OCI-LY1 (cell line): ENCODE results near the gene LRP8.

Source experiments
- H2AFZ ChIP-seq: fragments of 200-600 bp; sonication (generic), shearing (Covaris generic); 2 replicates; pipeline ENCODE4 v1.6.0; 2014; ENCODE audit warnings: antibody characterized with exemption, mild to moderate bottlenecking, low read length
- H3F3A ChIP-seq: fragments of 200-600 bp; sonication (generic), shearing (Covaris generic); 2 replicates; pipeline ENCODE4 v1.6.0; 2014; ENCODE audit warnings: mild to moderate bottlenecking, antibody characterized with exemption, low read length, moderate library complexity; ENCODE audit not compliant: insufficient read depth
- H3K27ac ChIP-seq: fragments of 200-600 bp; sonication (generic); 2 replicates; pipeline ENCODE4 v1.5.1; 2014; ENCODE audit warnings: low read length, mixed run types, mild to moderate bottlenecking, low read depth; ENCODE audit not compliant: poor library complexity, severe bottlenecking
- H3K27me3 ChIP-seq: fragments of 200-600 bp; sonication (generic); 2 replicates; pipeline ENCODE4 v1.6.0; 2014; ENCODE audit warnings: antibody characterized with exemption, mild to moderate bottlenecking, low read length, moderate library complexity; ENCODE audit not compliant: insufficient read depth
- H3K36me3 ChIP-seq: fragments of 200-600 bp; sonication (generic); 2 replicates; pipeline ENCODE4 v1.6.1; 2014; ENCODE audit warnings: mild to moderate bottlenecking, antibody characterized with exemption, low read length, moderate library complexity, mixed read lengths; ENCODE audit not compliant: insufficient read depth
- H3K4me1 ChIP-seq: fragments of 200-600 bp; sonication (generic); 2 replicates; pipeline ENCODE4 v1.5.1; 2014; ENCODE audit warnings: mild to moderate bottlenecking, low read length, moderate library complexity; ENCODE audit not compliant: insufficient read depth, severe bottlenecking
- H3K4me2 ChIP-seq: fragments of 200-600 bp; sonication (generic), shearing (Covaris generic); 2 replicates; pipeline ENCODE4 v1.6.1; 2014; ENCODE audit warnings: low read length
- H3K4me3 ChIP-seq: fragments of 200-600 bp; sonication (generic); 2 replicates; pipeline ENCODE4 v1.5.1; 2014; ENCODE audit warnings: low read length, low read depth, mild to moderate bottlenecking, mixed read lengths; ENCODE audit not compliant: poor library complexity, severe bottlenecking
- H3K79me2 ChIP-seq: fragments of 200-600 bp; shearing (Covaris generic); 2 replicates; pipeline ENCODE4 v1.6.1; 2016; ENCODE audit warnings: mixed run types, low read length, mixed read lengths; ENCODE audit not compliant: insufficient read depth
- H3K9ac ChIP-seq: fragments of 200-600 bp; sonication (generic), shearing (Covaris generic); 2 replicates; pipeline ENCODE4 v1.6.1; 2014; ENCODE audit warnings: mild to moderate bottlenecking, low read length, mixed read lengths
- H3K9me2 ChIP-seq: fragments of 200-600 bp; sonication (generic), shearing (Covaris generic); 2 replicates; pipeline ENCODE4 v1.6.1; 2014; ENCODE audit warnings: low read depth, mild to moderate bottlenecking, low read length, mixed read lengths
- H3K9me3 ChIP-seq: fragments of 200-600 bp; shearing (Covaris generic); 2 replicates; pipeline ENCODE4 v1.6.1; 2014; ENCODE audit warnings: low read length, mixed read lengths
- H4K20me1 ChIP-seq: fragments of 200-600 bp; sonication (generic), shearing (Covaris generic); 2 replicates; pipeline ENCODE4 v1.6.0; 2016; ENCODE audit warnings: mild to moderate bottlenecking, low read length; ENCODE audit not compliant: insufficient read depth
- EZH2 ChIP-seq: fragments of 200-600 bp; sonication (generic), shearing (Covaris generic); IDR thresholded peaks from 2 replicates; pipeline ENCODE4 v1.8.0; 2017; ENCODE audit warnings: borderline replicate concordance, mixed run types, mild to moderate bottlenecking, antibody characterized with exemption, low read length, moderate library complexity, mixed read lengths
- TF ChIP-seq, protein P1 (sequence below): fragments of 200-600 bp; sonication (generic), shearing (Covaris generic); IDR thresholded peaks from 2 replicates; pipeline ENCODE4 v1.5.1; 2017; ENCODE audit warnings: mild to moderate bottlenecking, antibody characterized with exemption, low read length, moderate library complexity, mixed read lengths

LRP8 gene

DNA sequence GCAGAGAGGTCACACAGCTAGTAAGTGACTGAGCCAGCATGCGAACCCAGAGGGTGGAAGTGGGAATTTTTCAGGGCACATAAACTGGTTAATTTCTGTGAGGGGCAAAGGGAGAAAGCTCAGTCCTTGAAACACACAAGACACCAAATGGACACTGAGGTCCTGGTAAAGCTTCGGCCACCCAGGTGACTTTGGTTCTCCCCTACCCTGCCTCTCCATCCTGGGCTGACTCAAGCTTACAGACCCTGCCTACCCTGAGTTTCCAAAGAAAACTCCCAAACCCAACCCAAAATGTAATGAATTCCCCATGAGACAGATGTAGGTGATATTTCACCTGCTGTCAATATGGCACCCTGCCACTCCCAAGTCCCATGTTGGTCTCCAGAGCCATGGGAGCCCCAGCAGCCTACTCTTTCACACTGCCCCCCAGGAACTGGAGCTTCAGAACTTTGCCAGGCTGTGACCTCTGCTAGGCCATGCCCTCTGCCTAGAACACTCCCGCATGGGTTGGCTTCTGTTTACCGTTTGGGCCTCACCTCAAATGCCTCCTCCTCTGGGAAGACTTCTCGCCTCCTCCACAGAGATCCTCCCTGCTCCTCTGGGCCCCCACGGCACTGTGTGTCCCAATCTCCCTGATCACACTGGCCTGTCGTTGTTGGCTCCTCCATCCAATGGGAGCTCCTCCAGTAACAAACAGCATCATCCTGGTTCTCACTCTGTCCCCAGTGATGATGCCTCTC is 3.7 kb upstream of the LRP8 start:
- H3K4me1 ChIP-seq = peaks cover 22% of the 10 kb centered on the region
- H3K9ac ChIP-seq = no peak overlapping the region
- H3K36me3 ChIP-seq = peaks cover 8% of the 10 kb centered on the region
- no peak overlapping the region for H3K4me2 ChIP-seq
- H3K27ac ChIP-seq = no peak overlapping the region
- H3K27me3 ChIP-seq = no peaks in the 10 kb centered on the region
- H3K4me3 ChIP-seq = no peak overlapping the region
- H3F3A ChIP-seq = no peaks in the 10 kb centered on the region
- TF ChIP-seq, protein P1, sequence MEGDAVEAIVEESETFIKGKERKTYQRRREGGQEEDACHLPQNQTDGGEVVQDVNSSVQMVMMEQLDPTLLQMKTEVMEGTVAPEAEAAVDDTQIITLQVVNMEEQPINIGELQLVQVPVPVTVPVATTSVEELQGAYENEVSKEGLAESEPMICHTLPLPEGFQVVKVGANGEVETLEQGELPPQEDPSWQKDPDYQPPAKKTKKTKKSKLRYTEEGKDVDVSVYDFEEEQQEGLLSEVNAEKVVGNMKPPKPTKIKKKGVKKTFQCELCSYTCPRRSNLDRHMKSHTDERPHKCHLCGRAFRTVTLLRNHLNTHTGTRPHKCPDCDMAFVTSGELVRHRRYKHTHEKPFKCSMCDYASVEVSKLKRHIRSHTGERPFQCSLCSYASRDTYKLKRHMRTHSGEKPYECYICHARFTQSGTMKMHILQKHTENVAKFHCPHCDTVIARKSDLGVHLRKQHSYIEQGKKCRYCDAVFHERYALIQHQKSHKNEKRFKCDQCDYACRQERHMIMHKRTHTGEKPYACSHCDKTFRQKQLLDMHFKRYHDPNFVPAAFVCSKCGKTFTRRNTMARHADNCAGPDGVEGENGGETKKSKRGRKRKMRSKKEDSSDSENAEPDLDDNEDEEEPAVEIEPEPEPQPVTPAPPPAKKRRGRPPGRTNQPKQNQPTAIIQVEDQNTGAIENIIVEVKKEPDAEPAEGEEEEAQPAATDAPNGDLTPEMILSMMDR = no peak
- no peak for TF ChIP-seq EZH2
- H3K9me2 ChIP-seq = no peaks in the 10 kb centered on the region
- H3K9me3 ChIP-seq = no peaks in the 10 kb centered on the region
- no peaks in the 10 kb centered on the region for H3K79me2 ChIP-seq
- H4K20me1 ChIP-seq = no peaks in the 10 kb centered on the region
- no peak overlapping the region for H2AFZ ChIP-seq

DNA sequence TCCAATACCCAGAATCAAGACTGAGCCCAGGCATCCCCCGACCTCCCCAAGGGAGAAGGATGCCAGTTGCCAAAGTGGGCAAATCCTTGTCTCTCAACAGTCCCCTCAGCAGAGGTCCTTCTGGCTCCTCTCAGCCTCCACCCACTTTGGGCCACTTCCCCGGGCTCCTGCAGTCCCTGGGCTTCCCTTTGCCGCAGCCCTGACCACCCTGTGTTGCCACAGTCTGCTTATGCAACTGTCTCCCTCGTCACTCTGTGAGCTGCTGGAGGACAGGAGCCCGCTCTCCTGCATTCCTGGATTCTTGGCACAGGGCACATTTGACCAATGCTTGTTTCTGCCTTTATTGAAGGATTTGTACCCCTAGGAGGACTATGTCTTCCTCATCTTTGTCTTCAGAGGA is 2.9 kb upstream of the LRP8 start:
- H3K4me2 ChIP-seq = no peak overlapping the region
- peaks cover 2% of the 10 kb centered on the region for H3K36me3 ChIP-seq
- no peaks in the 10 kb centered on the region for H3K9me3 ChIP-seq
- no peak overlapping the region for H3K9ac ChIP-seq
- no peak overlapping the region for H2AFZ ChIP-seq
- H3K4me1 ChIP-seq = peaks cover 24% of the 10 kb centered on the region
- no peaks in the 10 kb centered on the region for H3K9me2 ChIP-seq
- H3K27ac ChIP-seq = no peak overlapping the region
- no peaks in the 10 kb centered on the region for H4K20me1 ChIP-seq
- no peaks in the 10 kb centered on the region for H3F3A ChIP-seq
- TF ChIP-seq, protein P1 = no peak
- no peak for TF ChIP-seq EZH2
- no peak overlapping the region for H3K4me3 ChIP-seq
- 0 out of 2 replicates have a peak, but pooled peaks cover under 1% of the 10 kb centered on the region for H3K79me2 ChIP-seq
- H3K27me3 ChIP-seq = no peaks in the 10 kb centered on the region

DNA sequence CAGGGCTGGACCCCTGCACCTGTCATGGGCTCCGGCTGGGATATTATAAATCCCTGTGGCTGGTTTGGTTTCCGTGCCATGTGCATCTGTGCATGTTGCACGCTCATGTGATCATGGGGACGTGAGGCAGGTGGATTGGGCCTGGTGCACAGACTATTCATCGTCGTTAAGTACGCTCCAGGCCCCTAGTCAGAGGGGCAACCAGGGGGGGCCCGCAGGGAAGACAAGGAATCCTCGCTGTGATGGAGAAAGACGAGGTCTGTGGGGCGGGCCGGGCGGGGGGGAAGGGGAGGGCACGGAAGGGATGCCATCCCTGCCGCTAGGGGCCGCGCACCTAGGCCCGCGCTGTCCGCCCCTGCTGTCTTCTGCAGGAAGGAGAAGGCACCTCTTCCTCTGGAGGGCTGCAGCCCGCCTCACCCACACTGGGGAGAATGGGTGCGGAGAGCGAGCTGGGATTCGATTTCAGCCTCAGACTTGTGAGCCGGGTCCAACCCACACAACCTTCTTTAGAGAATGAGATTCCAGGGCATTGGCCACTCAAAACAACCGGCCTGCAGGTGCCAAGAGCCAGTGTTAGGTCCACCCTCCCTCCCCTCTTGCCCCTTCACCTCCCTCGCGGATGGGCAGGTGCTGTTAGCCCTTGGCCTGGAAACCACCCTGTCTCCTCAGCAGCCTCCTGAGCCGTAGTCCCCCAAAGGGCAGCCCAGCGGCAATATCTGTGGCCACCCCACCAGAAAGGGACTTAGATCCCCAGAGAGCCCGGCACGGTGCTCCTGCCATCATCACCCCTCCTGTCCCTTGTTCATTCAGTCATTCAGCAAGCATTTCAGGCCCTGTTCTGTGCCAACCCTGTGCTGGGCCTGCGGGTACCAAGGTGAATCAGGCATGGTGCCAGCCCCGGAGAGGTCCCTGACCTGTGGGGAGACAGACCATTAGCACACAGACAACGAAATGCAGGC is 950 bp upstream of the LRP8 start:
- TF ChIP-seq EZH2 = no peak
- TF ChIP-seq, protein P1 = peak; percentile 23; the same call in 1 of the 2 replicates
- peak overlapping the region; percentile 94 for H3K4me3 ChIP-seq

More for the DNA sequence above, 950 bp upstream of the LRP8 start:
- H3K36me3 ChIP-seq = peaks cover 21% of the 10 kb centered on the region
- H3K27ac ChIP-seq = peak overlapping the region; percentile 66
- no peaks in the 10 kb centered on the region for H3F3A ChIP-seq
- H4K20me1 ChIP-seq = no peaks in the 10 kb centered on the region
- no peaks in the 10 kb centered on the region for H3K9me3 ChIP-seq
- peaks cover 27% of the 10 kb centered on the region for H3K4me1 ChIP-seq
- peaks cover 16% of the 10 kb centered on the region for H3K79me2 ChIP-seq
- no peak overlapping the region for H2AFZ ChIP-seq
- no peaks in the 10 kb centered on the region for H3K9me2 ChIP-seq
- no peaks in the 10 kb centered on the region for H3K27me3 ChIP-seq
- H3K9ac ChIP-seq = peak overlapping the region; percentile 91
- H3K4me2 ChIP-seq = peak overlapping the region; percentile 99
